ENCODE results near the gene SLC27A3. TPM values are rescaled to one million over a fixed set of nuclear protein-coding genes. Genes with fewer than 3 reads are reported as not detected.

SLC27A3 gene
- total RNA-seq, 2 donors from 2014 or later, result 27.4 to 30.9 TPM

GRCh38 chr1:153786038-153786790 is 11.0 kb downstream of the SLC27A3 start:
- no peak for DNase-seq (ENCODE audit: low spot score)
- H3K4me1 ChIP-seq (replicated peaks), result no peaks in the 10 kb centered on the region
- no peak overlapping the region for H3K27ac ChIP-seq
- intact Hi-C loops (cut with DNase I), result no loop called here
- H3K9me3 ChIP-seq, result no peaks in the 10 kb centered on the region
- no peak overlapping the region for H3K4me3 ChIP-seq
- no peaks in the 10 kb centered on the region for H3K36me3 ChIP-seq
- no peaks in the 10 kb centered on the region for H3K27me3 ChIP-seq (replicated peaks; ENCODE audit: insufficient read depth)
- 97% methylated on average over 4 of the region's 4 CpGs for WGBS
- TF ChIP-seq POLR2AphosphoS5 (IDR thresholded peaks at IDR 0.05) (no peak), CTCF (IDR thresholded peaks at IDR 0.05) (no peak), POLR2A (IDR thresholded peaks at IDR 0.05) (no peak)

DNA sequence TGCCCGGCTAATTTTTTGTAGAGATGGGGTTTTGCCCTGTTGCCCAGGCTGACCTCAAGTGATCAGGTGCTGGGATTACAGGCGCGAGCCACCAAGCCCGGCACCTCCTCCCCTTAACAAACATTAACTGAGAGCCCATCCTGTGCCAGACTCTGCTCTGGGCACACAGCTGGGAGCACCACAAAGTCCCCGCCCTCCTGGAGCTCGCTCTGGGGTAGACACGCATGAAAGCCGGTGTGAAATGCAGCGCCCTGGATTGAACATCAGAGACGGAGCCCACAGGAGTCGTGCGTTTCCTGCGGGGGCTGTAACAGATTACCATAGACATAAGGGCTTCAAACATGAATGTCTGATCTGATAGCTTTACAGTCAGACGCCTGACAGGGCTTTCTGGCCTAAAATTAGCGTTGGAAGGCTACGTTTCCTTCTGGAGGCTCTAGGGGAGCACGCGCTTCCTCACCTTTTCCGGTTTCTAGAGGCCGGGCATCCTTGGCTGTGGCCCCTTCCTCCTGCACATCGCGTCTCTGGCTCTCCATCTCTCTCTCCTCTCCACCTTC is 14.3 kb downstream of the SLC27A3 start:
- Histone ChIP-seq H3K4me1 (replicated peaks) (no peaks in the 10 kb centered on the region), H3K4me3 (peak overlapping the region in 1 of 2 donors; percentile 16), H3K27ac (peak overlapping the region; percentile 82), H3K9me3 (no peaks in the 10 kb centered on the region), H3K27me3 (replicated peaks; ENCODE audit: insufficient read depth) (no peaks in the 10 kb centered on the region), H3K36me3 (no peaks in the 10 kb centered on the region)
- 35% methylated on average over 22 of the region's 22 CpGs for WGBS
- TF ChIP-seq CTCF (IDR thresholded peaks at IDR 0.05), result no peak
- no peak for TF ChIP-seq POLR2A (IDR thresholded peaks at IDR 0.05)
- TF ChIP-seq POLR2AphosphoS5 (IDR thresholded peaks at IDR 0.05), result no peak
- intact Hi-C loops (cut with DNase I), result loop anchor here (2.0 to 10.0 kb wide), 2 partner anchors 133 to 485 kb away; partner anchors contain the start of genes GATAD2B and HAX1
- no peak for DNase-seq (ENCODE audit: low spot score)

- DNase-seq (ENCODE audit: low spot score), result peak; percentile 51
- H3K4me3 ChIP-seq, result peak overlapping the region in 1 of 2 donors; percentile 16
- intact Hi-C loops (cut with DNase I), result loop anchor here (2.0 to 10.0 kb wide), 2 partner anchors 132 to 484 kb away; partner anchors contain the start of genes GATAD2B and HAX1
- H3K36me3 ChIP-seq, result no peaks in the 10 kb centered on the region
- H3K4me1 ChIP-seq (replicated peaks), result no peaks in the 10 kb centered on the region
- TF ChIP-seq POLR2AphosphoS5 (IDR thresholded peaks at IDR 0.05), result peak; percentile 43
- TF ChIP-seq POLR2A (IDR thresholded peaks at IDR 0.05), result no peak
- no peak for TF ChIP-seq CTCF (IDR thresholded peaks at IDR 0.05)
- no peaks in the 10 kb centered on the region for H3K27me3 ChIP-seq (replicated peaks; ENCODE audit: insufficient read depth)
- peak overlapping the region; percentile 82 for H3K27ac ChIP-seq
- WGBS, result 5% methylated on average over 16 of the region's 16 CpGs
- no peaks in the 10 kb centered on the region for H3K9me3 ChIP-seq
Measured at GRCh38 chr1:153790313-153790965, 15.2 kb downstream of the SLC27A3 start.

DNA sequence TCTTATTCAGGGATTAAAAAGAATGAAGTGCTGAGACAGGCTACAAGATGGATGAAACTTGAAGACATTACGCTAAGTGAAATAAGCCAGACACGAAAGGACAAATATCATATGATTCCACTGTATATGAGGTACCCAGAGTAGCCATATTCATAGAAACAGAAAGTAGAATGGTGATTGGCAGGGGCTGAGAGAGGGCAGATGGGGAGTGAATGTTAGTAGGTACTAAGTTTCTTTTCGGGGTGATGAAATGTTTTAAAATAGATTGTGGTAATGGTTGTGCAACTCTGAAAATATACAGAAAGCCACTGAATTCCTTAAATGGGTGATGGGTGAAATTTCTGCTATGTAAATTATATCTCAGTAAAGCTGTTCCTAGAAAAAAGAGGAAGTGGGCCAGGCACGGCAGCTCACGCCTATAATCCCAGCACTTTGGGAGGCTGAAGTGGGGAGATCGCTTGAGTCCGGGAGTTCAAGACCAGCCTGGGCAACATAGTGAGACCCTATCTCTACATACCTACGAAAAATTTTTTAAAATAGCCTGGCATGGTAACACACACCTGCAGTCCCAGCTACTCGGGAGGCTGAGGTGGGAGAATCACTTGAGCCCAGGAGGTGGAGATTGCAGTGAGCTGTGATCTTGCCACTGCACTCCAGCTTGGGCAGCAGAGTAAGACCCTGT is 15.9 kb downstream of the SLC27A3 start:
- Histone ChIP-seq H3K36me3 (no peaks in the 10 kb centered on the region), H3K4me3 (peak overlapping the region in 1 of 2 donors; percentile 16), H3K4me1 (replicated peaks) (no peaks in the 10 kb centered on the region), H3K27me3 (replicated peaks; ENCODE audit: insufficient read depth) (no peaks in the 10 kb centered on the region), H3K9me3 (no peaks in the 10 kb centered on the region), H3K27ac (peak overlapping the region; percentile 82)
- WGBS, result 76% methylated on average over 9 of the region's 9 CpGs
- no peak for DNase-seq (ENCODE audit: low spot score)
- TF ChIP-seq CTCF (IDR thresholded peaks at IDR 0.05) (no peak), POLR2A (IDR thresholded peaks at IDR 0.05) (no peak), POLR2AphosphoS5 (IDR thresholded peaks at IDR 0.05) (no peak)
- intact Hi-C loops (cut with DNase I), result loop anchor here (2.0 to 10.0 kb wide), 2 partner anchors 132 to 484 kb away; partner anchors contain the start of genes GATAD2B and HAX1
